ENCODE data around the gene HTATIP2. TPM values are rescaled to one million over a fixed set of nuclear protein-coding genes. Genes with fewer than 3 reads are reported as not detected.

HTATIP2 gene
- total and polyA plus RNA-seq, 4 donors, result 9.3 to 69.3 (median 39.6) TPM

DNA sequence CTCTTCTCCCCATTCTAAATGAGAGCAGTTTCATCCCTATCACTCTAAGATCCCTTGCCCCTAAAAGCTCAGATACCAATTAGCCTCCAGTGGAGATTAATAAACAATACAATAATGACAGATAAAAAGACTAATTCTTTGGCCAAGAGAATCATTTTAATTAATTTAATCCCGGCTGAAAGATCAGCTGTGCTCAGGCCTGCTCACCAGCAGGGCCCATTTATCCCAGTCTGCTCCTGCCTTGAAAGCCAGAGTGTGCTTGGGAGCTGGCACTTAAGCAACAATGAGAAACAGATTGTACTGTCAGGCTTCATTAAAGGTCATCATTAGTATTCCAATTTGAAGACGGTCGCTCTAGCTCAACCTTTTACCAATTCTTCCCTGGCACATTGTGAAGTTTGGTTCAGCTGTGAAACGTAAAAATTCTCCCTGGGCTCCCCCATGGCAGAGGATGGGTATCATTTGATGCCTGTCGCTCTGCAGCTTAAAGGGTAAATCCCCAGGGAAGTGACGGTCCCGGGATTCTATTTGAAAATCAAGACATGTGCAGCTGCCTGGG, 36.1 kb upstream of the HTATIP2 start:
- no peak for DNase-seq
- Histone ChIP-seq H3K4me1 (ENCODE audit: control insufficient read depth in 5 of 5, insufficient read depth in 5 of 5, low read length in 5 of 5) (no peaks in the 10 kb centered on the region), H3K27me3 (ENCODE audit: control insufficient read depth in 3 of 3, insufficient read depth in 3 of 3, low read length in 2 of 3) (no peaks in the 10 kb centered on the region), H3K9ac (ENCODE audit: insufficient read depth in 1 of 2, low read length in 2 of 2) (no peak overlapping the region), H3K36me3 (ENCODE audit: control insufficient read depth in 4 of 4, insufficient read depth in 4 of 4, low read length in 4 of 4) (no peaks in the 10 kb centered on the region), H3K9me3 (ENCODE audit: control insufficient read depth in 4 of 4, insufficient read depth in 3 of 4, low read length in 3 of 4) (no peaks in the 10 kb centered on the region), H3K4me3 (no peak overlapping the region), H3K27ac (ENCODE audit: low read depth in 1 of 2, low read length in 1 of 2) (no peak overlapping the region)
- TF ChIP-seq, protein P1, sequence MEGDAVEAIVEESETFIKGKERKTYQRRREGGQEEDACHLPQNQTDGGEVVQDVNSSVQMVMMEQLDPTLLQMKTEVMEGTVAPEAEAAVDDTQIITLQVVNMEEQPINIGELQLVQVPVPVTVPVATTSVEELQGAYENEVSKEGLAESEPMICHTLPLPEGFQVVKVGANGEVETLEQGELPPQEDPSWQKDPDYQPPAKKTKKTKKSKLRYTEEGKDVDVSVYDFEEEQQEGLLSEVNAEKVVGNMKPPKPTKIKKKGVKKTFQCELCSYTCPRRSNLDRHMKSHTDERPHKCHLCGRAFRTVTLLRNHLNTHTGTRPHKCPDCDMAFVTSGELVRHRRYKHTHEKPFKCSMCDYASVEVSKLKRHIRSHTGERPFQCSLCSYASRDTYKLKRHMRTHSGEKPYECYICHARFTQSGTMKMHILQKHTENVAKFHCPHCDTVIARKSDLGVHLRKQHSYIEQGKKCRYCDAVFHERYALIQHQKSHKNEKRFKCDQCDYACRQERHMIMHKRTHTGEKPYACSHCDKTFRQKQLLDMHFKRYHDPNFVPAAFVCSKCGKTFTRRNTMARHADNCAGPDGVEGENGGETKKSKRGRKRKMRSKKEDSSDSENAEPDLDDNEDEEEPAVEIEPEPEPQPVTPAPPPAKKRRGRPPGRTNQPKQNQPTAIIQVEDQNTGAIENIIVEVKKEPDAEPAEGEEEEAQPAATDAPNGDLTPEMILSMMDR (IDR thresholded peaks at IDR 0.05; ENCODE audit: control extremely low read depth, extremely low read depth), result no peak
- ATAC-seq (ENCODE audit: insufficient read depth, low FRiP score), result no peak
- 86 to 92% methylated on average over 7 of the region's 7 CpGs for WGBS, 2 donors

DNA sequence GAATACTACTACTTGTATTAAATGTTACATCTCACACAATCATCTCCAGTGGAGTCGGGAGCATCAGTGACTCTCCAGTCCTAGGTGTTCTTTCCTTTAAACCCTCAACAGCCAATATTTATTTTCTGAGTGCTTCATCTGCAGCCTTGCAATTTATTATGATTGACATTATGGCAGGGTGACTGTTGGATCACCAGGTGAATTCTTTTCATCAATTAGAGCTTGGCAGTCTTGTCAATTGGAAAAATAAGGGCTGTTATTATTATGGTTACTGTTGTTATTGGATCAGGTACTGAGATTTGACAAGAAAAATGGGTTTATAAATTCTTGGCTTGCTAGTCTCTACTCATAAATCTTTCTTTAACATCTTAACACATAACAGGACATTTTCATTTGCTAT, 27.5 kb upstream of the HTATIP2 start:
- H3K4me3 ChIP-seq, result no peak overlapping the region
- H3K27ac ChIP-seq (ENCODE audit: low read depth in 1 of 2, low read length in 1 of 2), result no peak overlapping the region
- ATAC-seq (ENCODE audit: insufficient read depth, low FRiP score) (no peak), DNase-seq (no peak)
- H3K9me3 ChIP-seq (ENCODE audit: control insufficient read depth in 4 of 4, insufficient read depth in 3 of 4, low read length in 3 of 4), result peaks cover 0 to 1% (median 0%) of the 10 kb centered on the region in 4 donors
- TF ChIP-seq, protein P1 (IDR thresholded peaks at IDR 0.05; ENCODE audit: control extremely low read depth, extremely low read depth), result no peak
- WGBS, 2 donors, result 84 to 88% methylated on average over 1 of the region's 1 CpG
- no peak overlapping the region for H3K9ac ChIP-seq (ENCODE audit: insufficient read depth in 1 of 2, low read length in 2 of 2)
- peaks cover 0 to 5% (median 2%) of the 10 kb centered on the region in 3 donors for H3K27me3 ChIP-seq (ENCODE audit: control insufficient read depth in 3 of 3, insufficient read depth in 3 of 3, low read length in 2 of 3)
- no peaks in the 10 kb centered on the region for H3K4me1 ChIP-seq (ENCODE audit: control insufficient read depth in 5 of 5, insufficient read depth in 5 of 5, low read length in 5 of 5)
- no peaks in the 10 kb centered on the region for H3K36me3 ChIP-seq (ENCODE audit: control insufficient read depth in 4 of 4, insufficient read depth in 4 of 4, low read length in 4 of 4)

DNA sequence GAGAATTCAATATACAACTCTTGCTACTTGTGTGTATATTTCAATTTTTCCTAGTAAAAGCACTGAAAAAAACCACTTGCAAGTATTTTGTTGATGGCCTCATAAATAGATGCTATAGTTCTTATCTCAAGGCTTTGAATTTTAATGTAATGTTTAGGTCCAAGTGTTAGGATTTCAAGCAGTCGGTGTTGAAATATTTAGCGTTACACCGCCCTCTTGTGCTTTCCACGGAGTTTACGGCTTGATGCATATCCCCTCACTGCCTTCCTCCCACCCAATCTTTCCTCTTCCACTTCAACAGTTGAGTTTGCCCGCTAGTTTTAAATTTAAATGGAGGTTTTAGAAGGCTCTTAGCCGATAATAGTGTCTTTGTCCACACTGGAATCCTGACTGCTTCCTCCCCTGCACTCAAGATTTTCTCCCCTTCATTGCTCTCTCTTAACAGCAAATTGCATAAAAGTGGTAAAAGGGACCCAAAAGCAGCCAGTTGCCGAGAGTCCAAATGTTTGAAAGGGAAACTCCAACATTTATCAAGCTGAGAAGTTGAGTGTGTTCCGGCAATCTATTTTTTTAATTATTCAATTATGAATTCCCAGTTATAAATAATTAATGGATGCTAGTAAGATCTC, 25.9 kb upstream of the HTATIP2 start:
- 23% methylated on average over 9 of the region's 9 CpGs for WGBS, 2 donors
- no peaks in the 10 kb centered on the region for H3K36me3 ChIP-seq (ENCODE audit: control insufficient read depth in 4 of 4, insufficient read depth in 4 of 4, low read length in 4 of 4)
- peaks cover 0 to 10% (median 4%) of the 10 kb centered on the region in 3 donors for H3K27me3 ChIP-seq (ENCODE audit: control insufficient read depth in 3 of 3, insufficient read depth in 3 of 3, low read length in 2 of 3)
- H3K4me1 ChIP-seq (ENCODE audit: control insufficient read depth in 5 of 5, insufficient read depth in 5 of 5, low read length in 5 of 5), result no peaks in the 10 kb centered on the region
- TF ChIP-seq, protein P1 (IDR thresholded peaks at IDR 0.05; ENCODE audit: control extremely low read depth, extremely low read depth), result no peak
- DNase-seq (peak in 2 of 3 donors; percentile 26 to 52), ATAC-seq (ENCODE audit: insufficient read depth, low FRiP score) (no peak)
- no peak overlapping the region for H3K9ac ChIP-seq (ENCODE audit: insufficient read depth in 1 of 2, low read length in 2 of 2)
- no peak overlapping the region for H3K27ac ChIP-seq (ENCODE audit: low read depth in 1 of 2, low read length in 1 of 2)
- peaks cover 0 to under 1% (median 0%) of the 10 kb centered on the region in 4 donors for H3K9me3 ChIP-seq (ENCODE audit: control insufficient read depth in 4 of 4, insufficient read depth in 3 of 4, low read length in 3 of 4)
- H3K4me3 ChIP-seq, result no peak overlapping the region

Data from lung (tissue), 12 donors.